Activated CD4-positive, alpha-beta memory T cell treated with anti-CD3 and anti-CD28 coated beads, Interleukin-2, amount 10 ng/mL, durations not matched to agents 7 days and 5 days (primary cell): ENCODE data around the gene CAMTA1. TPM values are rescaled to one million over a fixed set of nuclear protein-coding genes. Genes with fewer than 3 reads are reported as not detected.

Source experiments
- CTCF ChIA-PET: fragments of 350-600 bp; sonication (Branson Sonifier 250); formaldehyde crosslinking; loops from one replicate; lab custom pipeline; 2021; ENCODE audit warnings: antibody characterized with exemption, inconsistent platforms; lab: Charles Lee
- POLR2A ChIA-PET: fragments of 350-600 bp; sonication (Branson Sonifier 250); formaldehyde crosslinking; loops from one replicate; lab custom pipeline; 2021; ENCODE audit warnings: antibody characterized with exemption; lab: Charles Lee
- DNase-seq: peaks from one replicate; pipeline ENCODE4 v3.0.0-alpha.2; 2020
- H3K27ac Mint-ChIP-seq: one replicate; pipeline ENCODE4 v1.8.0; 2021; ENCODE audit warnings: mild to moderate bottlenecking, mixed read lengths
- H3K27me3 Mint-ChIP-seq: one replicate; pipeline ENCODE4 v1.8.0; 2021; ENCODE audit warnings: mixed read lengths
- H3K36me3 Mint-ChIP-seq: one replicate; pipeline ENCODE4 v1.8.0; 2021; ENCODE audit warnings: low read depth, mixed read lengths
- H3K4me1 Mint-ChIP-seq: one replicate; pipeline ENCODE4 v1.8.0; 2021; ENCODE audit warnings: mixed read lengths
- H3K4me3 Mint-ChIP-seq: one replicate; pipeline ENCODE4 v1.8.0; 2021; ENCODE audit warnings: mild to moderate bottlenecking, mixed read lengths
- H3K9me3 Mint-ChIP-seq: one replicate; pipeline ENCODE4 v1.8.0; 2021; ENCODE audit warnings: mixed read lengths
- total RNA-seq, 2 experiments: library from RNA; stranded (reverse); gene quantifications; one replicate each; pipeline ENCODE4 v1.2.3, GENCODE V29; 2021

CAMTA1 gene
- total RNA-seq, 2 experiments from 2014 or later: 43.0 to 47.3 TPM

- Mint-ChIP-seq H3K4me3 (no peak overlapping the region), H3K36me3 (no peaks in the 10 kb centered on the region), H3K4me1 (no peaks in the 10 kb centered on the region), H3K27ac (no peak overlapping the region), H3K9me3 (no peaks in the 10 kb centered on the region), H3K27me3 (peaks cover 16% of the 10 kb centered on the region)
- ChIA-PET CTCF (no interaction called here), POLR2A (no interaction called here)
- DNase-seq: no peak
These were observed 513.5 kb downstream of the CAMTA1 start for GRCh38 chr1:7298749-7299151.

GRCh38 chr1:7299329-7299799 is 514.1 kb downstream of the CAMTA1 start:
- no peaks in the 10 kb centered on the region for H3K4me1 Mint-ChIP-seq
- no peaks in the 10 kb centered on the region for H3K9me3 Mint-ChIP-seq
- H3K27ac Mint-ChIP-seq: no peak overlapping the region
- no peak for DNase-seq
- CTCF ChIA-PET: no interaction called here
- POLR2A ChIA-PET: no interaction called here
- no peak overlapping the region for H3K4me3 Mint-ChIP-seq
- H3K27me3 Mint-ChIP-seq: peaks cover 16% of the 10 kb centered on the region
- H3K36me3 Mint-ChIP-seq: no peaks in the 10 kb centered on the region

- peaks cover 16% of the 10 kb centered on the region for H3K27me3 Mint-ChIP-seq
- no peak for DNase-seq
These were observed 514.7 kb downstream of the CAMTA1 start for GRCh38 chr1:7299994-7300393.

DNA sequence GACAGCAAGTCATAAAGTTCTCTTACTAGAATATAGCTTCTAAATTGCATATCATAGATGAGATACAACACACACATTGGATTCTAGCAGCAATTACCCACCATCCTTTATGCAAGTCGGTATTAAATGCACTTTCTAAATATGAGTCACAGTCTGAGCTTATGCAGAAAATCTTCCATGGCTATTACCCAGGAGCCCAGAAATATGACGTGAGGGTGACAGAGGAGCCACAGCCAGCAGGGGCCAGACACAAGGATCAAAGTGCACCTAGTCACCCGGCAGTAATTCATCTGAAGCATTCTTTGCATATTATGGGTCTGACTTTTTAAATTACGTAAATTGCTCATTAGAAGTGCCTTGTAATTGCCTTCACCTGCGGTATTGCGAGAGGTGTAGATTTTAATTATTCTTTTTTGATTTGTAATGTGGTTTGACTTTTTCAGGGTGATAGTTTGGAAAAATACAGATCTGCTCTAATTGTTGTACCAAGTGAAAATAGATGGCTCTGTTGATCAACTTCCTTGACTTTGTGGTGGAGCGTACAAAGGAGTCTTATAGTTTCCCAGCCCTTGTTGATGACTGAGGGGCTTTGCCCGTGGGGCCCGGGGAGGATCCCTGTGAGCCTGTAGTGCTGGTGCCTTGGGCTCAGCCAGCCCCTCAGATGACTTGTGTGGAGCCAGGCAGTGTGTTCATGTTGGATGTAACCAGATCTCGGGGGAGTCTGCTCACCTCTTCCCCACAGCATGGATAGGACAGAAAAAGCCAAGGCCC is 515.8 kb downstream of the CAMTA1 start:
- Mint-ChIP-seq H3K9me3 (no peaks in the 10 kb centered on the region), H3K4me1 (no peaks in the 10 kb centered on the region), H3K27me3 (peaks cover 16% of the 10 kb centered on the region), H3K36me3 (no peaks in the 10 kb centered on the region), H3K27ac (no peak overlapping the region), H3K4me3 (no peak overlapping the region)
- ChIA-PET CTCF (no interaction called here), POLR2A (no interaction called here)
- DNase-seq: no peak

More at GRCh38 chr1:7299994-7300393, 514.7 kb downstream of the CAMTA1 start:
- Mint-ChIP-seq H3K36me3 (no peaks in the 10 kb centered on the region), H3K9me3 (no peaks in the 10 kb centered on the region), H3K27ac (no peak overlapping the region), H3K4me3 (no peak overlapping the region), H3K4me1 (no peaks in the 10 kb centered on the region)
- ChIA-PET POLR2A (no interaction called here), CTCF (no interaction called here)

GRCh38 chr1:7301664-7301981 is 516.4 kb downstream of the CAMTA1 start:
- Mint-ChIP-seq H3K27ac (no peak overlapping the region), H3K9me3 (no peaks in the 10 kb centered on the region), H3K4me3 (no peak overlapping the region), H3K27me3 (peaks cover 12% of the 10 kb centered on the region), H3K4me1 (no peaks in the 10 kb centered on the region), H3K36me3 (no peaks in the 10 kb centered on the region)
- CTCF ChIA-PET: no interaction called here
- POLR2A ChIA-PET: no interaction called here
- DNase-seq: no peak

GRCh38 chr1:7302126-7302525 is 516.9 kb downstream of the CAMTA1 start:
- Mint-ChIP-seq H3K27ac (no peak overlapping the region), H3K36me3 (no peaks in the 10 kb centered on the region), H3K4me1 (no peaks in the 10 kb centered on the region), H3K4me3 (no peak overlapping the region), H3K9me3 (no peaks in the 10 kb centered on the region), H3K27me3 (peaks cover 11% of the 10 kb centered on the region)
- DNase-seq: no peak
- CTCF ChIA-PET: no interaction called here
- POLR2A ChIA-PET: no interaction called here

- Mint-ChIP-seq H3K36me3 (no peaks in the 10 kb centered on the region), H3K4me3 (no peak overlapping the region), H3K27ac (no peak overlapping the region), H3K9me3 (no peaks in the 10 kb centered on the region), H3K27me3 (peaks cover 12% of the 10 kb centered on the region), H3K4me1 (no peaks in the 10 kb centered on the region)
- POLR2A ChIA-PET: no interaction called here
- CTCF ChIA-PET: no interaction called here
- DNase-seq: no peak
These were observed 517.6 kb downstream of the CAMTA1 start for GRCh38 chr1:7302873-7303272.

DNA sequence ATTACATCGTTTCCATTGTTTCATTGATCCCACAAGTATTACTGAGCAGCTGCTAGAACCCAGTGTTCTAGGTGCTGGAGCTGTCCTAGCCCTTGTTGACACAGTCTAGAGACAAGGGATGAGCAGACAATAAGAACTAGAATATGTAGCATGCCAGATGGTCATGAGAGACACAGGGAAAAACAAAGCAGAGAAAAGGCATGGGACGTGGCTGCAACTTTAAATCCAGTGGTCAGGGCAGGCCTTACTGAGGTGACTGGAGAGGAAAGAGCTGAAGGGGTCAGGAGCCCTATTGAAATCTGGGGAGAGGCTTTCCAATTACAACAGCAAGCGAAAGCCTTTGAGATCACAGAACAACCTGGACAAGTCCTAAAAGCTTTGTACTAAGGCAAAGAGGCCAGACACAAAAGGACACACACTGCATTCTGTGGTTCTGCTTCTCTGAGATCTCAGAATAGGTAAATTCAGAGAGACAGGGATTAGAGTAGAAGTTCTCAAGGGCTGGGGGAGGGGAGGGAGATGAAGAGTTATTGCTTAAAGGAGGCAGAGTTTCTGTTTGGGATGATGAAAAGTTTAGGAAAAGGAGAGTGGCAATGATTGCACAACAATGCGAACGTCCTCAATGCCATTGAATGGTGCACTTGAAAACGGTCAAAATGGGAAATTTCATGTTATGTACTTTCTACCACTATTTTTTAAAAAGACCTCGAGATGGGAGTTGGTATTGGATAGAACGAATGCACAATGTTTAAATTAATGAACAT is 518.5 kb downstream of the CAMTA1 start:
- DNase-seq: no peak
- no peak overlapping the region for H3K4me3 Mint-ChIP-seq
- ChIA-PET CTCF (no interaction called here), POLR2A (no interaction called here)
- peaks cover 16% of the 10 kb centered on the region for H3K27me3 Mint-ChIP-seq
- H3K9me3 Mint-ChIP-seq: no peaks in the 10 kb centered on the region
- H3K27ac Mint-ChIP-seq: no peak overlapping the region
- H3K4me1 Mint-ChIP-seq: no peaks in the 10 kb centered on the region
- H3K36me3 Mint-ChIP-seq: no peaks in the 10 kb centered on the region

DNA sequence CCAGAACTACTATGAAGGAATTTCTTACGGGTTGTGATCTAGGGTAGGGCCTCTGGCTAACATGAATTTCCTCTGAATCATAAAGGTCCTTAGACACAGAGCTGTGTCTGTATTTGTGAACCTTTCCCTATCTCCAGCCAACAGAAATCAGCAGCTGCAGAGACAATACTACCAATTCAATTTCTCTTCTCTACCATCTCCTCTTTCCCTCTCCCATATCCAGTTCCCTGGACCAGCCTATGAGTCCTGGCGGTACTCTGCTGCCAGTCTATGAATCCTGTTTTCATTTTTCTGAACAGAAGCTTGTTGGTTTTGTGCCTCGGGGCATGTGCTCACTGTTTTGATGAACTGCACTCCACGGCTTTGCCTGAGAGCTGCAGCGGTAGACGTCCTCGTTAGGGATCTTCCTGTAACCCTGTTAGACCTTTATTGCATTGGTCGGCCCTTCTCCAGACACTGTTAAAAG is 527.9 kb downstream of the CAMTA1 start:
- Mint-ChIP-seq H3K27me3 (peaks cover 12% of the 10 kb centered on the region), H3K4me1 (no peaks in the 10 kb centered on the region), H3K9me3 (no peaks in the 10 kb centered on the region), H3K4me3 (no peak overlapping the region), H3K36me3 (no peaks in the 10 kb centered on the region), H3K27ac (no peak overlapping the region)
- ChIA-PET POLR2A (no interaction called here), CTCF (interaction anchor here (1.3 kb wide), 1 partner anchor 59 kb away, joined by 3 read pairs; no protein-coding TSS in a partner anchor)
- no peak for DNase-seq

DNA sequence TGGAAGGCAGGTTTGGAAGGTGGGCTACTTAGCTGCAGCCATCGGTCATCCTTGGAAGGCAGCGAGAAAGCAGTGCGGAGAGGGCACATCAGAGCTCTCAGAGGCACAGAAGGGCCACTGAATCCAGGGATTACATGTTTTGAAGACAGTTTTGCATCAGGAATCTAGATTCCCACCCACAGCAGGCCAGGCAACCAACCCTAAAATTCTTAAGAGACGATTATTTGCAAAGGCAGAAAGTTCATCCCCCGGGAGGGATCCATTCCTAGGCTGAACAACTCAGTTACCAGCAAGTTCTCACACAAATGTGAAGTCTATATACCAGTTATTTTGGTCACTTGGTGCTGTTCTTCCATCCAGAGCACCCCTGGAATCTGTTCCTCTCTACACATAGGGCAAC is 528.6 kb downstream of the CAMTA1 start:
- CTCF ChIA-PET: no interaction called here

GRCh38 chr1:7315316-7315715 is 530.1 kb downstream of the CAMTA1 start:
- Mint-ChIP-seq H3K36me3 (no peaks in the 10 kb centered on the region), H3K27me3 (peaks cover 11% of the 10 kb centered on the region), H3K4me1 (no peaks in the 10 kb centered on the region), H3K27ac (no peak overlapping the region), H3K4me3 (no peak overlapping the region), H3K9me3 (no peaks in the 10 kb centered on the region)
- CTCF ChIA-PET: no interaction called here
- no peak for DNase-seq
- POLR2A ChIA-PET: no interaction called here

More for the DNA sequence above, 528.6 kb downstream of the CAMTA1 start:
- H3K36me3 Mint-ChIP-seq: no peaks in the 10 kb centered on the region
- POLR2A ChIA-PET: no interaction called here
- H3K4me1 Mint-ChIP-seq: no peaks in the 10 kb centered on the region
- H3K4me3 Mint-ChIP-seq: no peak overlapping the region
- no peaks in the 10 kb centered on the region for H3K9me3 Mint-ChIP-seq
- no peak overlapping the region for H3K27ac Mint-ChIP-seq
- DNase-seq: no peak
- H3K27me3 Mint-ChIP-seq: peaks cover 11% of the 10 kb centered on the region

DNA sequence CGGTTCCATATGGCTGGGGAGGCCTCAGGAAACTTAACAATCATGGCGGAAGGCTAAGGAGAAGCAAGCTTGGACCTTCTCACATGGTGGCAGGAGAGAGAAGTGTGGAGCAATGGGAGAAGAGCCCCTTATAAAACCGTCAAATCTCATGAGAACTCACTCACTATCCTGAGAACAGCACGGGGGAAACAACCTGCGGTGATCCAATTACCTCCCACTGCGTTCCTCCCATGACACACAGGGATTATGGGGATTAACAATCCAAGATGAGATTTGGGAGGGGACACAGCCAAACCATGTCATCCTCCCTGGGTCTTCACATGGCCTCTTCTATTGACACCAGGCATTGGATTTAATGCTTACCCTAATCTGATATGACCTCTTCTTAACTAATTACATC is 530.7 kb downstream of the CAMTA1 start:
- H3K4me3 Mint-ChIP-seq: no peak overlapping the region
- no peaks in the 10 kb centered on the region for H3K9me3 Mint-ChIP-seq
- ChIA-PET CTCF (no interaction called here), POLR2A (no interaction called here)
- H3K36me3 Mint-ChIP-seq: no peaks in the 10 kb centered on the region
- H3K27ac Mint-ChIP-seq: no peak overlapping the region
- H3K27me3 Mint-ChIP-seq: peaks cover 11% of the 10 kb centered on the region
- H3K4me1 Mint-ChIP-seq: no peaks in the 10 kb centered on the region
- DNase-seq: no peak

GRCh38 chr1:7317888-7318287 is 532.6 kb downstream of the CAMTA1 start:
- ChIA-PET CTCF (no interaction called here), POLR2A (no interaction called here)
- Mint-ChIP-seq H3K27me3 (peaks cover 4% of the 10 kb centered on the region), H3K4me3 (no peak overlapping the region), H3K36me3 (no peaks in the 10 kb centered on the region), H3K9me3 (no peaks in the 10 kb centered on the region), H3K4me1 (no peaks in the 10 kb centered on the region), H3K27ac (no peak overlapping the region)
- DNase-seq: no peak
